GM10266 (cell line): Measurements from ENCODE around the gene MAFF.
A peak's percentile ranks its signal among the peaks of the same experiment; 100 is the strongest.
"Not testable (repeated sequence)": the region's sequence is repeated elsewhere in the genome, so short reads cannot be mapped to it uniquely, and the experiment has no call there.

Experiments
- DNase-seq: peaks from one replicate; pipeline ENCODE4 v3.0.0; 2012; ENCODE audit errors: extremely low spot score
- CTCF ChIP-seq: IDR thresholded peaks from 2 replicates; pipeline ENCODE4 v1.5.1; 2012; ENCODE audit warnings: mild to moderate bottlenecking, low read depth; ENCODE audit not compliant: control insufficient read depth, insufficient read depth; ENCODE audit errors: missing control alignments

The MAFF gene

GRCh38 chr22:38173641-38173906, 28.2 kb upstream of the MAFF start:
- no peak for TF ChIP-seq CTCF
- DNase-seq: no peak

DNA sequence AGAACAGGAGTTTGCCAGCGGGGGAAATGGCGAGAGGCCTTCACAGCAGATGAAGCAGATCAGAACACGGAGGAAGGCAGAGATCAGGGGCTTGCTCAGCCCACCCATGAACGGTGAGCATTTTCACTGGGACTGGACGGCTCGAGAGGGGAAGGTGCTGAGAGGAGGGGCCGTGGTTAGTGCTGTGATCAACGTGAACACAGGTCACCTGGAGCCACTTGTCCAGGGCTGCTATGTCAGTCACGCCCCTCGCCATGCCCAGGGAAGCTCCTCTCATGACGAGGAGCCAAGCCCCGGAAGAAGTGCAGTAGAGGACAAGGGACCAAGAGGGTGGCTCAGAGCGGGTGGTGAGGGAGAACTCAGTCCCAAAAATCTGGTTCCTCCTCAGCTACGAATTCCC, 27.2 kb upstream of the MAFF start:
- no peak for DNase-seq
- TF ChIP-seq CTCF: no peak

GRCh38 chr22:38175206-38176118, 26.3 kb upstream of the MAFF start:
- DNase-seq: no peak
- no peak for TF ChIP-seq CTCF

DNA sequence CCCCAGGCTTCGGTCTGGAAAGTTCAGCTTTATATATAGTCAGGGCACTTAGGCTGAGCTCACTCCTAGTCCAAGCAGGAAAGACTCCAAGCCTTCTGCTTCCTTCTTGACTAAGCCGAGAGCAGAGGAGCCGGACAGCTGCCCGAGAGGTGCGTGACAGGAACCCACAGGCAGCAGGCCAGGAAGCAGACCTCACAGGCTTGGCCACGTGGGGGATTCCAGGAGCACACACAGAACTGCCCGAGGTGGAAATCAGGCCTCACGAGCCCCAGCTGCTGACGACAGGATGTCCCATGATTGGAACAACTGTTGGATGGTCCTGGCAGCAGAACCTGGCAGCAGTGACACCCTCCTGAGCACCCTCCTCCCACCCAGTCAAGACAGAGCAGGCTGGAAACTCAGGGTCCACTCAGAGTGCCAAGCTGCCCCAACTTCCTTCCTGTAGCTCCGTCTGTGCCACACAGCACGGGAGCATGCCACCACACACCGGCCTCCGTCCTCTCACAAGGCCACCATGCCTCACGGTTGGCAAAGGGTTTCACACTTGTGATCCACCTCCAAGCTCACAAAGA, 25.5 kb upstream of the MAFF start:
- TF ChIP-seq CTCF: no peak
- DNase-seq: peak; percentile 41

- no peak for DNase-seq
- no peak for TF ChIP-seq CTCF
Measured at GRCh38 chr22:38177044-38177443, 24.8 kb upstream of the MAFF start.

- not testable (repeated sequence) for DNase-seq
Measured at GRCh38 chr22:38177571-38177925, 24.2 kb upstream of the MAFF start.

GRCh38 chr22:38177926-38178604, 23.7 kb upstream of the MAFF start:
- no peak for TF ChIP-seq CTCF
- DNase-seq: no peak

- DNase-seq: not testable (repeated sequence)
Measured at GRCh38 chr22:38178605-38178937, 23.2 kb upstream of the MAFF start.
